Caco-2 (cell line): ENCODE data around the gene PITRM1. TPM values are rescaled to one million over a fixed set of nuclear protein-coding genes. Genes with fewer than 3 reads are reported as not detected.

Experiments used
- BruUV-seq: library from RNA; stranded (reverse); fragments of 400-500 nt; replicated peaks from 2 replicates; lab custom pipeline; 2021; lab: Mats Ljungman, UMichigan
- CTCF ChIA-PET: fragments of 300-600 bp; sonication (Branson Sonifier 250); formaldehyde crosslinking; loops from one replicate; lab custom pipeline; 2022; ENCODE audit warnings: antibody characterized with exemption; lab: Charles Lee
- POLR2A ChIA-PET: fragments of 300-600 bp; sonication (Branson Sonifier 250); formaldehyde crosslinking; loops from one replicate; lab custom pipeline; 2022; ENCODE audit warnings: antibody characterized with exemption; lab: Charles Lee
- DNase-seq, 2 experiments: peaks; one replicate each; pipeline versions ENCODE4 v3.0.0 to v3.0.0-alpha.2; 2020 to 2022
- H3K27me3 ChIP-seq: replicated peaks from 2 replicates; pipeline ENCODE4 v1.6.0; 2011; ENCODE audit warnings: low read length; ENCODE audit not compliant: control insufficient read depth, insufficient read depth
- H3K36me3 ChIP-seq: 2 replicates; pipeline ENCODE4 v1.5.1; 2011; ENCODE audit warnings: low read length; ENCODE audit not compliant: control insufficient read depth, insufficient read depth
- H3K4me1 ChIP-seq: fragments of 250-450 bp; sonication (Bioruptor Pico); 2 replicates; pipeline ENCODE4 v1.5.1; 2020; ENCODE audit warnings: mild to moderate bottlenecking
- H3K4me3 ChIP-seq: 2 replicates; pipeline ENCODE4 v1.5.1; 2011; ENCODE audit warnings: low read depth, mild to moderate bottlenecking, control low read depth, low read length
- H3K9me3 ChIP-seq: fragments of 250-450 bp; sonication (Bioruptor Pico); 2 replicates; pipeline ENCODE4 v1.5.1; 2020; ENCODE audit warnings: mild to moderate bottlenecking, moderate library complexity
- H3K27ac Mint-ChIP-seq: one replicate; pipeline ENCODE4 v1.8.0; 2022; ENCODE audit warnings: mixed read lengths; ENCODE audit not compliant: unreplicated experiment
- H3K27me3 Mint-ChIP-seq: one replicate; pipeline ENCODE4 v1.8.0; 2022; ENCODE audit warnings: mixed read lengths; ENCODE audit not compliant: insufficient read depth, unreplicated experiment
- H3K36me3 Mint-ChIP-seq: one replicate; pipeline ENCODE4 v1.8.0; 2022; ENCODE audit warnings: mild to moderate bottlenecking, mixed read lengths; ENCODE audit not compliant: insufficient read depth, unreplicated experiment
- H3K4me1 Mint-ChIP-seq: one replicate; pipeline ENCODE4 v1.8.0; 2022; ENCODE audit warnings: low read depth, mixed read lengths; ENCODE audit not compliant: unreplicated experiment
- H3K4me3 Mint-ChIP-seq: one replicate; pipeline ENCODE4 v1.8.0; 2022; ENCODE audit warnings: mild to moderate bottlenecking, moderate library complexity, mixed read lengths; ENCODE audit not compliant: unreplicated experiment
- H3K9me3 Mint-ChIP-seq: one replicate; pipeline ENCODE4 v1.8.0; 2022; ENCODE audit warnings: mixed read lengths; ENCODE audit not compliant: unreplicated experiment
- intact Hi-C: fragments of 100-400 bp; cut with micrococcal nuclease; formaldehyde crosslinking; loops from one replicate; pipeline ENCODE4 v1.10.0; 2022; ENCODE audit not compliant: unreplicated experiment
- total RNA-seq: library from RNA; stranded (reverse); gene quantifications from 2 replicates; pipeline ENCODE4 v1.2.3, GENCODE V29; 2022
- TF ChIP-seq, protein P1 (sequence below), 2 experiments: fragments of 200-600 bp in 1 of 2; IDR thresholded peaks; 1 replicate in 1 of 2; 2 replicates in 1 of 2; pipeline versions ENCODE4 v1.5.1 to v1.8.0; 2011 to 2022; ENCODE audit warnings: antibody characterized with exemption in 1 of 2, control low read depth in 1 of 2, inconsistent platforms in 1 of 2, low read depth in 1 of 2, low read length in 1 of 2, mild to moderate bottlenecking in 1 of 2, moderate library complexity in 1 of 2; ENCODE audit not compliant: insufficient read depth in 1 of 2, severe bottlenecking in 1 of 2, unreplicated experiment in 1 of 2

PITRM1 gene
- total RNA-seq, 1 experiment from 2014 or later, result 80.5 TPM

DNA sequence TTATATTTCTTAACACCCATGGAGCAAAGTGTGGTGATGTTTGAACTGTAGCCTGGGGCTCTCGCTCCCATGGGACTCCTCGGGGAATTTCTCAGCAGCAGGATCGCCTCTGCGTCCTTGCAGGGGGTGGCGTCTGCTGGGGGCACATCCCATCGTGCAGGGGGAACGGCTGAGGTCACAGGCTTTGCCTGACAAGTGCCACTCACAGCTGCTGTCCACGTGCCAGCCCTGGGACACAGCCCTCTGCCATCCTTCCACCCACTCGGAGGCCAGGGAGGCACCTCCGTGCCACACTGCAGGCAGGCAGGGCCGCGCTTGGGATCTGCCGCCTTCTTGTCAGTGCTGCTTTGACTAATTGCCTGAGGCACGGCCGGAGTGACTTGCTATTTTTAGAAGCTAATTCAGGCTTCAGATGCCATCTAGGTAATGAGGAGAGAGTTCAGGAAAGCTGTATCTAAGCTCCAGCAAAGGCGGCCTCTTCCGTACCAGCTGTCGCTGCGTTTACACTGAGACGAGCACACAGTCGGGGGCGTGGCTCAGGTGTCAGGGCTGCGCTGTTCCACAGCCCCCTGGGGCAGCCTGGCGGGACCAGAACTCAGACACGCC lies 45.7 kb downstream of the PITRM1 start:
- DNase-seq, result no peak
- H3K27me3 Mint-ChIP-seq, result no peaks in the 10 kb centered on the region
- H3K36me3 Mint-ChIP-seq, result peaks cover 97% of the 10 kb centered on the region
- CTCF ChIA-PET, result no interaction called here
- H3K9me3 ChIP-seq, result no peaks in the 10 kb centered on the region
- BruUV-seq, result no TSS peak
- H3K27me3 ChIP-seq, result no peaks in the 10 kb centered on the region
- peaks cover 3% of the 10 kb centered on the region for H3K36me3 ChIP-seq
- TF ChIP-seq, protein P1, sequence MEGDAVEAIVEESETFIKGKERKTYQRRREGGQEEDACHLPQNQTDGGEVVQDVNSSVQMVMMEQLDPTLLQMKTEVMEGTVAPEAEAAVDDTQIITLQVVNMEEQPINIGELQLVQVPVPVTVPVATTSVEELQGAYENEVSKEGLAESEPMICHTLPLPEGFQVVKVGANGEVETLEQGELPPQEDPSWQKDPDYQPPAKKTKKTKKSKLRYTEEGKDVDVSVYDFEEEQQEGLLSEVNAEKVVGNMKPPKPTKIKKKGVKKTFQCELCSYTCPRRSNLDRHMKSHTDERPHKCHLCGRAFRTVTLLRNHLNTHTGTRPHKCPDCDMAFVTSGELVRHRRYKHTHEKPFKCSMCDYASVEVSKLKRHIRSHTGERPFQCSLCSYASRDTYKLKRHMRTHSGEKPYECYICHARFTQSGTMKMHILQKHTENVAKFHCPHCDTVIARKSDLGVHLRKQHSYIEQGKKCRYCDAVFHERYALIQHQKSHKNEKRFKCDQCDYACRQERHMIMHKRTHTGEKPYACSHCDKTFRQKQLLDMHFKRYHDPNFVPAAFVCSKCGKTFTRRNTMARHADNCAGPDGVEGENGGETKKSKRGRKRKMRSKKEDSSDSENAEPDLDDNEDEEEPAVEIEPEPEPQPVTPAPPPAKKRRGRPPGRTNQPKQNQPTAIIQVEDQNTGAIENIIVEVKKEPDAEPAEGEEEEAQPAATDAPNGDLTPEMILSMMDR (IDR thresholded peaks at IDR 0.05; ENCODE audit: insufficient read depth in 1 of 2, low read depth in 1 of 2, low read length in 1 of 2, severe bottlenecking in 1 of 2, unreplicated experiment in 1 of 2), result no peak
- no peak overlapping the region for H3K4me3 Mint-ChIP-seq
- intact Hi-C loops, result no loop called here
- no peak overlapping the region for H3K27ac Mint-ChIP-seq
- H3K4me1 ChIP-seq, result peaks cover 12% of the 10 kb centered on the region
- peaks cover 6% of the 10 kb centered on the region for H3K4me1 Mint-ChIP-seq
- no peak overlapping the region for H3K4me3 ChIP-seq
- POLR2A ChIA-PET, result no interaction called here
- H3K9me3 Mint-ChIP-seq, result no peaks in the 10 kb centered on the region

DNA sequence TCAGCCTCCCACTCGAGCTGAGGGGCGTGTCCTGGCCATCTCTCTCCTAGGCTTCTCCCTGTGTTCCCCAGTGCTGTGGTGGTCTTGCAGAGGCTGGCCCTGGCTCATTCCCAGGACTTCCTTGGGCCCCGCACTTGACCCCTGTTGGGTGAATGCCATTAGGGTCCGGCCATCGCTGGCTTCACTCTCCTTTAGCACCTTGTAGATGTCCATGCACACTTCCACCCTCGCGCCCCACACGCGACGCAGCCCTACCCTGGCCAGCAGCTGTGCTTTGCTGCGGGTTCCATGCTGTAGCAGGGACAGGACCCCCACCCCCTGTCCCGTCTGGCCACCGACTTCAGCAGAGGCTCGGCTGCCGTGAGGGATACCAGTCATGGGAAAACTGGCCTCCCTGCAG lies 46.3 kb downstream of the PITRM1 start:
- peaks cover 7% of the 10 kb centered on the region for H3K4me1 ChIP-seq
- H3K9me3 Mint-ChIP-seq, result no peaks in the 10 kb centered on the region
- H3K27me3 ChIP-seq, result no peaks in the 10 kb centered on the region
- no peaks in the 10 kb centered on the region for H3K27me3 Mint-ChIP-seq
- H3K27ac Mint-ChIP-seq, result no peak overlapping the region
- peaks cover 3% of the 10 kb centered on the region for H3K36me3 ChIP-seq
- no peak overlapping the region for H3K4me3 ChIP-seq
- BruUV-seq, result no TSS peak
- H3K4me3 Mint-ChIP-seq, result no peak overlapping the region
- intact Hi-C loops, result no loop called here
- TF ChIP-seq, protein P1 (IDR thresholded peaks at IDR 0.05; ENCODE audit: insufficient read depth in 1 of 2, low read depth in 1 of 2, low read length in 1 of 2, severe bottlenecking in 1 of 2, unreplicated experiment in 1 of 2), result no peak
- H3K36me3 Mint-ChIP-seq, result peaks cover 95% of the 10 kb centered on the region
- ChIA-PET CTCF (no interaction called here), POLR2A (no interaction called here)
- no peaks in the 10 kb centered on the region for H3K9me3 ChIP-seq
- no peak for DNase-seq
- peaks cover 6% of the 10 kb centered on the region for H3K4me1 Mint-ChIP-seq

- intact Hi-C loops, result no loop called here
- no peak for DNase-seq
- H3K4me1 Mint-ChIP-seq, result peaks cover 6% of the 10 kb centered on the region
- no peak overlapping the region for H3K4me3 Mint-ChIP-seq
- Histone ChIP-seq H3K4me1 (peaks cover 4% of the 10 kb centered on the region), H3K27me3 (no peaks in the 10 kb centered on the region), H3K36me3 (peaks cover 3% of the 10 kb centered on the region), H3K9me3 (no peaks in the 10 kb centered on the region), H3K4me3 (no peak overlapping the region)
- H3K9me3 Mint-ChIP-seq, result no peaks in the 10 kb centered on the region
- TF ChIP-seq, protein P1 (IDR thresholded peaks at IDR 0.05; ENCODE audit: insufficient read depth in 1 of 2, low read depth in 1 of 2, low read length in 1 of 2, severe bottlenecking in 1 of 2, unreplicated experiment in 1 of 2), result no peak
- BruUV-seq, result no TSS peak
- peaks cover 95% of the 10 kb centered on the region for H3K36me3 Mint-ChIP-seq
- H3K27ac Mint-ChIP-seq, result peak overlapping the region; percentile 28
- ChIA-PET CTCF (no interaction called here), POLR2A (no interaction called here)
- H3K27me3 Mint-ChIP-seq, result no peaks in the 10 kb centered on the region
Observed at GRCh38 chr10:3125527-3126170, 46.9 kb downstream of the PITRM1 start.
